Heart left ventricle (tissue), 16 donors: ENCODE results near the gene ITGB5. TPM values are rescaled to one million over a fixed set of nuclear protein-coding genes. Genes with fewer than 3 reads are reported as not detected.

ENCODE experiments used
- ATAC-seq, 4 donors: fragments of 200-7000 bp; cut with Tn5 transposase; one replicate each; pipeline ENCODE4 v1.9.1; 2020 to 2022; ENCODE audit warnings: moderate library complexity in 4 of 4, mild to moderate bottlenecking in 3 of 4, moderate number of reproducible peaks in 1 of 4
- DNase-seq, 5 donors: peaks; one replicate each; pipeline ENCODE4 v3.0.0-alpha.2; 2020
- H3K27ac ChIP-seq, 12 donors: fragments of 200-600 bp; sonication (generic) in 4 of 12; one replicate each; pipeline versions ENCODE4 v1.5.0 to v1.8.0; 2016 to 2022; ENCODE audit warnings: mild to moderate bottlenecking in 2 of 12
- H3K27me3 ChIP-seq, 9 donors: fragments of 200-600 bp; sonication (generic) in 2 of 9; one replicate each; pipeline versions ENCODE4 v1.5.1 to v1.8.0; 2016 to 2022; ENCODE audit warnings: mild to moderate bottlenecking in 3 of 9
- H3K36me3 ChIP-seq, 9 donors: fragments of 200-600 bp; sonication (generic) in 2 of 9; one replicate each; pipeline versions ENCODE4 v1.5.0 to v1.8.0; 2018 to 2022; ENCODE audit warnings: mild to moderate bottlenecking in 2 of 9
- H3K4me1 ChIP-seq, 12 donors: fragments of 200-600 bp; sonication (generic) in 4 of 12; one replicate each; pipeline versions ENCODE4 v1.5.0 to v1.8.0; 2016 to 2022; ENCODE audit warnings: mild to moderate bottlenecking in 3 of 12
- H3K4me3 ChIP-seq, 12 donors: fragments of 200-600 bp; sonication (generic) in 4 of 12; one replicate each; pipeline versions ENCODE4 v1.5.0 to v1.8.0; 2017 to 2022; ENCODE audit warnings: mild to moderate bottlenecking in 9 of 12, moderate library complexity in 4 of 12
- H3K9me3 ChIP-seq, 12 donors: fragments of 200-600 bp; sonication (generic) in 4 of 12; one replicate each; pipeline versions ENCODE4 v1.5.0 to v1.8.0; 2016 to 2022; ENCODE audit warnings: mild to moderate bottlenecking in 1 of 12
- CTCF ChIP-seq, 12 donors: fragments of 200-600 bp; sonication (generic) in 4 of 12; IDR thresholded peaks; one replicate each; pipeline versions ENCODE4 v1.5.0 to v1.8.0; 2018 to 2022; ENCODE audit warnings: antibody characterized with exemption in 12 of 12, mild to moderate bottlenecking in 5 of 12
- POLR2A ChIP-seq, 2 donors: fragments of 450-650 bp; IDR thresholded peaks; one replicate each; pipeline ENCODE4 v1.6.1; 2017; ENCODE audit warnings: antibody characterized with exemption in 2 of 2, mild to moderate bottlenecking in 2 of 2, moderate library complexity in 2 of 2
- WGBS, 4 donors: extraction: QIAGEN DNeasy Blood & Tissue Kit in 2 of 4; methylation state at CpG; one replicate each; pipeline versions ENCODE4 v1.1.5 to v1.1.7; 2013 to 2018; 5-methylcytosine and 5-hydroxymethylcytosine counted together
- intact Hi-C, 10 donors: fragments of 100-400 bp; cut with DNase I; formaldehyde crosslinking; loops; one replicate each; pipeline versions ENCODE4 v1.11.1 to v1.14.2; 2022
- polyA plus RNA-seq, 2 donors: library from polyadenylated mRNA; stranded (reverse); fragments of 200-250 nt; gene quantifications; one replicate each; pipeline ENCODE4 v1.2.3, GENCODE V29; 2013
- total RNA-seq, 9 donors: library from RNA; depleted of rRNA in 2 of 9; stranded (reverse); fragments of >200 nt in 2 of 9; fragmentation: NEBNext Ultra II Directional in 3 of 9; extraction: Animal tissue kit (Norgen Biotek cat#: 25700) in 3 of 9; gene quantifications; one replicate each; pipeline versions ENCODE4 v1.1.0 to v1.2.4, GENCODE V29; 2016 to 2023
- donor health status: ischemic (EF 13 %, LVEDD 7.1; RV severe dilation, severe dysfunction).
- donor health status: healthy with polysubstance abuse.
- donor health status: DM: no; HTN: yes; CAD: no.
- donor health status: DM: no; HTN: no; CAD: no.
- donor health status: ischemic (EF 25% LVEDD 6.9; RV normal size, moderate dysfunction).
- donor health status: ischemic (EF 25% LVEDD 5.7; RV mildly dilated, moderate dysfunction).
- donor health status: healthy.
- donor health status: DM: yes; HTN: yes; CAD: no.
- donor health status: ischemic (EF 35%, LVEDD 5.7; RV mildly dilated, moderate dysfunction).
- donor health status: nonischemic (EF 11% LVEDD 7.7; RV severe dilation, severe dysfunction).
- donor health status: DM: yes; HTN: yes; CAD: no.
- donor health status: PGD.
- donor health status: ischemic (EF 29% LVEDD 5.4; RV normal size, mild dysfunction).
- donor health status: nonischemic (EF 23%, LVEDD 6.1; RV moderate dilation, normal function).

Gene ITGB5
- total and polyA plus RNA-seq, 11 donors, result 23.1 to 223 (median 118) TPM

GRCh38 chr3:124834723-124835718 lies 52.1 kb downstream of the ITGB5 start:
- ATAC-seq (peak in 3 of 4 donors; percentile 40 to 66 (median 50)), DNase-seq (peak; percentile 45 to 74 (median 67))
- H3K4me1 ChIP-seq, result peaks cover 12 to 90% (median 76%) of the 10 kb centered on the region in 12 donors
- intact Hi-C loops, result loop anchor here in 7 of 10 donors (5.0 to 10.0 kb wide), 7 partner anchors 47 to 60 kb away; partner anchors contain the start of gene ITGB5 (in 2 of the 7)
- H3K36me3 ChIP-seq, result peaks cover 0 to 23% (median 3%) of the 10 kb centered on the region in 9 donors
- peak overlapping the region in 2 of 12 donors; percentile 8 to 19 for H3K4me3 ChIP-seq
- H3K27me3 ChIP-seq, result no peaks in the 10 kb centered on the region
- WGBS, 4 donors, result 43 to 56% (median 48%) methylated on average over 18 to 20 of the region's 20 CpGs
- no peaks in the 10 kb centered on the region for H3K9me3 ChIP-seq
- peak overlapping the region; percentile 6 to 92 (median 80) for H3K27ac ChIP-seq
- TF ChIP-seq CTCF (IDR thresholded peaks at IDR 0.05), result no peak
- TF ChIP-seq POLR2A (IDR thresholded peaks at IDR 0.05), result no peak

- intact Hi-C loops, result loop anchor here in 6 of 10 donors (5.0 to 10.0 kb wide), 5 partner anchors 47 to 59 kb away; partner anchors contain the start of gene ITGB5 (in 1 of the 6)
- ATAC-seq (no peak), DNase-seq (no peak)
- Histone ChIP-seq H3K9me3 (no peaks in the 10 kb centered on the region), H3K4me1 (peaks cover 12 to 94% (median 85%) of the 10 kb centered on the region in 12 donors), H3K27ac (peak overlapping the region in 9 of 12 donors; percentile 22 to 85 (median 78)), H3K4me3 (no peak overlapping the region), H3K36me3 (peaks cover 0 to 17% (median 0%) of the 10 kb centered on the region in 9 donors), H3K27me3 (no peaks in the 10 kb centered on the region)
- WGBS, 4 donors, result 77 to 86% (median 85%) methylated on average over 4 of the region's 4 CpGs
- TF ChIP-seq CTCF (IDR thresholded peaks at IDR 0.05) (no peak), POLR2A (IDR thresholded peaks at IDR 0.05) (no peak)
These were observed 53.3 kb downstream of the ITGB5 start for GRCh38 chr3:124833710-124834332.

GRCh38 chr3:124832782-124833709 lies 54.1 kb downstream of the ITGB5 start:
- no peak for TF ChIP-seq CTCF (IDR thresholded peaks at IDR 0.05)
- TF ChIP-seq POLR2A (IDR thresholded peaks at IDR 0.05), result no peak
- H3K27ac ChIP-seq, result peak overlapping the region in 10 of 12 donors; percentile 34 to 85 (median 76)
- DNase-seq (no peak), ATAC-seq (peak in 1 of 4 donors; percentile 29)
- peaks cover 10 to 94% (median 80%) of the 10 kb centered on the region in 12 donors for H3K4me1 ChIP-seq
- no peaks in the 10 kb centered on the region for H3K9me3 ChIP-seq
- 75 to 85% (median 80%) methylated on average over 1 of the region's 1 CpG for WGBS, 4 donors
- no peak overlapping the region for H3K4me3 ChIP-seq
- intact Hi-C loops, result loop anchor here in 6 of 10 donors (5.0 to 10.0 kb wide), 5 partner anchors 46 to 58 kb away; partner anchors contain the start of gene ITGB5 (in 1 of the 6)
- H3K36me3 ChIP-seq, result peaks cover 0 to 24% (median 0%) of the 10 kb centered on the region in 9 donors
- H3K27me3 ChIP-seq, result no peaks in the 10 kb centered on the region
